Activated naive CD4-positive, alpha-beta T cell treated with anti-CD3 and anti-CD28 coated beads for 36 hours (primary cell): ENCODE measurements around the gene CYGB. TPM values are rescaled to one million over a fixed set of nuclear protein-coding genes. Genes with fewer than 3 reads are reported as not detected.
"Not testable (repeated sequence)": the region's sequence is repeated elsewhere in the genome, so short reads cannot be mapped to it uniquely, and the experiment has no call there.

Experiments used
- CTCF ChIA-PET: fragments of 350-600 bp; sonication (Branson Sonifier 250); formaldehyde crosslinking; loops from one replicate; lab custom pipeline; 2021; ENCODE audit warnings: antibody characterized with exemption; lab: Charles Lee
- DNase-seq: peaks from one replicate; pipeline ENCODE4 v3.0.0-alpha.2; 2020
- H3K27ac Mint-ChIP-seq: one replicate; pipeline ENCODE4 v1.8.0; 2021; ENCODE audit warnings: mild to moderate bottlenecking, mixed read lengths
- H3K27me3 Mint-ChIP-seq: one replicate; pipeline ENCODE4 v1.8.0; 2021; ENCODE audit warnings: low read depth, mixed read lengths
- H3K36me3 Mint-ChIP-seq: one replicate; pipeline ENCODE4 v1.8.0; 2021; ENCODE audit warnings: low read depth, mixed read lengths
- H3K4me1 Mint-ChIP-seq: one replicate; pipeline ENCODE4 v1.8.0; 2021; ENCODE audit warnings: low read depth, mixed read lengths
- H3K4me3 Mint-ChIP-seq: one replicate; pipeline ENCODE4 v1.8.0; 2021; ENCODE audit warnings: mild to moderate bottlenecking, moderate library complexity, mixed read lengths
- H3K9me3 Mint-ChIP-seq: one replicate; pipeline ENCODE4 v1.8.0; 2021; ENCODE audit warnings: mixed read lengths
- intact Hi-C: fragments of 100-400 bp; cut with micrococcal nuclease; formaldehyde crosslinking; loops from one replicate; pipeline ENCODE4 v1.15.1; 2023
- total RNA-seq, 2 experiments: library from RNA; stranded (reverse); gene quantifications; one replicate each; pipeline ENCODE4 v1.2.3, GENCODE V29; 2021

CYGB gene
- total RNA-seq, 2 experiments from 2014 or later = not detected

GRCh38 chr17:76524598-76525512 is 12.7 kb downstream of the CYGB start:
- no peak for DNase-seq
- H3K4me1 Mint-ChIP-seq = peaks cover 26% of the 10 kb centered on the region
- CTCF ChIA-PET = interaction anchor here (0.5 to 5.4 kb wide), 8 partner anchors 20 to 208 kb away, joined by 3 to 73 read pairs (median 4); no protein-coding TSS in a partner anchor
- H3K9me3 Mint-ChIP-seq = no peaks in the 10 kb centered on the region
- intact Hi-C loops = no loop called here
- no peak overlapping the region for H3K27ac Mint-ChIP-seq
- no peaks in the 10 kb centered on the region for H3K27me3 Mint-ChIP-seq
- no peaks in the 10 kb centered on the region for H3K36me3 Mint-ChIP-seq
- H3K4me3 Mint-ChIP-seq = no peak overlapping the region

- CTCF ChIA-PET = interaction anchor here (0.6 to 5.4 kb wide), 41 partner anchors 10 to 1793 kb away, joined by 3 to 73 read pairs (median 5); partner anchors contain the start of genes PRCD, RHBDF2, ST6GALNAC2 and UBE2O
- no peak overlapping the region for H3K27ac Mint-ChIP-seq
- intact Hi-C loops = loop anchor here (1.0 kb wide), 5 partner anchors 24 to 192 kb away; partner anchors contain the start of gene ST6GALNAC2
- no peaks in the 10 kb centered on the region for H3K36me3 Mint-ChIP-seq
- H3K27me3 Mint-ChIP-seq = no peaks in the 10 kb centered on the region
- peak; percentile 84 for DNase-seq
- peaks cover 17% of the 10 kb centered on the region for H3K4me1 Mint-ChIP-seq
- H3K9me3 Mint-ChIP-seq = no peaks in the 10 kb centered on the region
- H3K4me3 Mint-ChIP-seq = peak overlapping the region; percentile 19
Observed at GRCh38 chr17:76523084-76524037, 14.1 kb downstream of the CYGB start.

GRCh38 chr17:76521683-76522082 is 15.8 kb downstream of the CYGB start:
- H3K4me1 Mint-ChIP-seq = peaks cover 10% of the 10 kb centered on the region
- H3K27ac Mint-ChIP-seq, H3K36me3 Mint-ChIP-seq, intact Hi-C loops, DNase-seq, H3K4me3 Mint-ChIP-seq, H3K9me3 Mint-ChIP-seq, H3K27me3 Mint-ChIP-seq: not testable (repeated sequence)
- CTCF ChIA-PET = interaction anchor here (1.5 to 5.4 kb wide), 6 partner anchors 14 to 192 kb away, joined by 4 to 73 read pairs (median 17); partner anchors contain the start of gene PRCD

GRCh38 chr17:76521262-76521661 is 16.2 kb downstream of the CYGB start:
- intact Hi-C loops = no loop called here
- Mint-ChIP-seq H3K4me1 (peaks cover 12% of the 10 kb centered on the region), H3K27ac (no peak overlapping the region), H3K4me3 (no peak overlapping the region), H3K9me3 (no peaks in the 10 kb centered on the region), H3K36me3 (no peaks in the 10 kb centered on the region), H3K27me3 (no peaks in the 10 kb centered on the region)
- DNase-seq = no peak
- CTCF ChIA-PET = interaction anchor here (0.5 to 5.4 kb wide), 7 partner anchors 13 to 193 kb away, joined by 3 to 73 read pairs (median 16); partner anchors contain the start of gene PRCD

GRCh38 chr17:76519048-76519966 is 18.2 kb downstream of the CYGB start:
- CTCF ChIA-PET = interaction anchor here (1.0 to 5.4 kb wide), 2 partner anchors 26 to 105 kb away, joined by 3 to 73 read pairs; no protein-coding TSS in a partner anchor
- no peak for DNase-seq
- H3K4me1 Mint-ChIP-seq = peaks cover 26% of the 10 kb centered on the region
- peak overlapping the region; percentile 36 for H3K27ac Mint-ChIP-seq
- H3K36me3 Mint-ChIP-seq = no peaks in the 10 kb centered on the region
- no peak overlapping the region for H3K4me3 Mint-ChIP-seq
- H3K27me3 Mint-ChIP-seq = no peaks in the 10 kb centered on the region
- intact Hi-C loops = loop anchor here (10.0 kb wide), 1 partner anchor 735 kb away; the partner anchor contains the start of gene UNK
- H3K9me3 Mint-ChIP-seq = no peaks in the 10 kb centered on the region

GRCh38 chr17:76517638-76518038 is 19.9 kb downstream of the CYGB start:
- Mint-ChIP-seq H3K27ac (no peak overlapping the region), H3K4me1 (peaks cover 22% of the 10 kb centered on the region), H3K36me3 (no peaks in the 10 kb centered on the region), H3K9me3 (no peaks in the 10 kb centered on the region), H3K4me3 (no peak overlapping the region), H3K27me3 (no peaks in the 10 kb centered on the region)
- intact Hi-C loops = loop anchor here (10.0 kb wide), 1 partner anchor 733 kb away; the partner anchor contains the start of gene UNK
- CTCF ChIA-PET = interaction anchor here (0.7 to 1.2 kb wide), 2 partner anchors 43 to 107 kb away, joined by 3 to 11 read pairs; no protein-coding TSS in a partner anchor
- DNase-seq = no peak

- H3K9me3 Mint-ChIP-seq = no peaks in the 10 kb centered on the region
- peak overlapping the region; percentile 92 for H3K27ac Mint-ChIP-seq
- no peaks in the 10 kb centered on the region for H3K36me3 Mint-ChIP-seq
- peak; percentile 88 for DNase-seq
- H3K27me3 Mint-ChIP-seq = no peaks in the 10 kb centered on the region
- H3K4me1 Mint-ChIP-seq = peaks cover 22% of the 10 kb centered on the region
- CTCF ChIA-PET = interaction anchor here (0.7 to 1.1 kb wide), 4 partner anchors 9 to 81 kb away, joined by 3 to 5 read pairs (median 4); no protein-coding TSS in a partner anchor
- intact Hi-C loops = loop anchor here (1.0 to 10.0 kb wide), 4 partner anchors 41 to 731 kb away; partner anchors contain the start of genes SRSF2 and UNK
- H3K4me3 Mint-ChIP-seq = peak overlapping the region; percentile 62
Observed at GRCh38 chr17:76515274-76515949, 22.1 kb downstream of the CYGB start.

GRCh38 chr17:76514355-76514754 is 23.2 kb downstream of the CYGB start:
- not testable (repeated sequence) for DNase-seq, H3K9me3 Mint-ChIP-seq, H3K4me3 Mint-ChIP-seq, H3K36me3 Mint-ChIP-seq, H3K27me3 Mint-ChIP-seq
- intact Hi-C loops = loop anchor here (2.0 to 10.0 kb wide), 3 partner anchors 42 to 730 kb away; partner anchors contain the start of gene UNK
- peaks cover 22% of the 10 kb centered on the region for H3K4me1 Mint-ChIP-seq
- H3K27ac Mint-ChIP-seq = peak overlapping the region; percentile 57
- CTCF ChIA-PET = interaction anchor here (0.6 to 1.1 kb wide), 7 partner anchors 8 to 1162 kb away, joined by 3 to 6 read pairs (median 4); no protein-coding TSS in a partner anchor

GRCh38 chr17:76513306-76513692 is 24.2 kb downstream of the CYGB start:
- DNase-seq = no peak
- Mint-ChIP-seq H3K36me3 (no peaks in the 10 kb centered on the region), H3K4me3 (no peak overlapping the region), H3K27me3 (no peaks in the 10 kb centered on the region), H3K9me3 (no peaks in the 10 kb centered on the region), H3K4me1 (peaks cover 22% of the 10 kb centered on the region), H3K27ac (peak overlapping the region; percentile 54)
- CTCF ChIA-PET = interaction anchor here (1.3 kb wide), 1 partner anchor 128 kb away, joined by 3 read pairs; no protein-coding TSS in a partner anchor
- intact Hi-C loops = loop anchor here (10.0 kb wide), 1 partner anchor 728 kb away; the partner anchor contains the start of gene UNK
